Mesendoderm (in vitro differentiated cells): ENCODE measurements around the gene PRDM1.
A peak's percentile ranks its signal among the peaks of the same experiment; 100 is the strongest.

ENCODE experiments used
- DNase-seq: peaks from one replicate; pipeline ENCODE4 v3.0.0; 2013
- H2AK5ac ChIP-seq: 2 replicates; pipeline ENCODE4 v1.6.1; 2013; ENCODE audit warnings: low read length, inconsistent platforms
- H2BK120ac ChIP-seq: 2 replicates; pipeline ENCODE4 v1.6.1; 2013; ENCODE audit warnings: low read depth, mild to moderate bottlenecking, low read length, moderate library complexity, mixed read lengths
- H2BK15ac ChIP-seq: replicated peaks from 2 replicates; pipeline ENCODE4 v1.6.1; 2013; ENCODE audit warnings: low read depth, mild to moderate bottlenecking, moderate library complexity
- H2BK5ac ChIP-seq: 2 replicates; pipeline ENCODE4 v1.6.1; 2013; ENCODE audit warnings: low read length, inconsistent platforms
- H3K18ac ChIP-seq: 2 replicates; pipeline ENCODE4 v1.6.1; 2013; ENCODE audit warnings: mild to moderate bottlenecking, low read length, mixed read lengths
- H3K23ac ChIP-seq: one replicate; pipeline ENCODE4 v1.6.1; 2013; ENCODE audit warnings: low read length
- H3K27ac ChIP-seq: 2 replicates; pipeline ENCODE4 v1.5.1; 2013; ENCODE audit warnings: low read depth, mild to moderate bottlenecking, inconsistent platforms, low read length, moderate library complexity
- H3K27me3 ChIP-seq: 2 replicates; pipeline ENCODE4 v1.6.1; 2013; ENCODE audit warnings: low read length, control low read depth, mild to moderate bottlenecking, inconsistent platforms; ENCODE audit not compliant: insufficient read depth, poor library complexity
- H3K36me3 ChIP-seq: 2 replicates; pipeline ENCODE4 v1.6.1; 2013; ENCODE audit warnings: low read length, inconsistent platforms; ENCODE audit not compliant: control insufficient read depth, insufficient read depth
- H3K4ac ChIP-seq: one replicate; pipeline ENCODE4 v1.6.1; 2013; ENCODE audit warnings: low read depth, mild to moderate bottlenecking, low read length, moderate library complexity
- H3K4me1 ChIP-seq: 2 replicates; pipeline ENCODE4 v1.6.1; 2013; ENCODE audit warnings: low read depth, low read length, inconsistent platforms; ENCODE audit not compliant: control insufficient read depth
- H3K4me2 ChIP-seq: 2 replicates; pipeline ENCODE4 v1.6.1; 2013; ENCODE audit warnings: low read length
- H3K4me3 ChIP-seq: 2 replicates; pipeline ENCODE4 v1.5.1; 2013; ENCODE audit warnings: mild to moderate bottlenecking, low read length
- H3K56ac ChIP-seq: one replicate; pipeline ENCODE4 v1.6.1; 2013; ENCODE audit warnings: low read length
- H3K79me1 ChIP-seq: 2 replicates; pipeline ENCODE4 v1.6.1; 2013; ENCODE audit warnings: low read length, inconsistent platforms
- H3K79me2 ChIP-seq: 2 replicates; pipeline ENCODE4 v1.6.1; 2013; ENCODE audit warnings: mild to moderate bottlenecking, low read length; ENCODE audit not compliant: control insufficient read depth, insufficient read depth
- H3K9ac ChIP-seq: 2 replicates; pipeline ENCODE4 v1.6.1; 2013; ENCODE audit warnings: low read length, inconsistent platforms
- H4K5ac ChIP-seq: one replicate; pipeline ENCODE4 v1.6.1; 2013; ENCODE audit warnings: low read length
- H4K8ac ChIP-seq: one replicate; pipeline ENCODE4 v1.6.1; 2013; ENCODE audit warnings: low read depth, mild to moderate bottlenecking, control low read depth, low read length, moderate library complexity
- WGBS: extraction: QIAGEN DNeasy Blood & Tissue Kit; methylation state at CpG from one replicate; pipeline ENCODE4 v1.1.7; 2013; ENCODE audit warnings: low lambda C conversion rate, missing lambda C conversion rate; ENCODE audit not compliant: insufficient coverage; ENCODE audit errors: extremely low coverage; 5-methylcytosine and 5-hydroxymethylcytosine counted together

The PRDM1 gene

GRCh38 chr6:106098383-106099234 lies 12.5 kb downstream of the PRDM1 start:
- Histone ChIP-seq H3K9ac (peak overlapping the region; percentile 47), H3K56ac (peak overlapping the region; percentile 75), H3K79me2 (no peaks in the 10 kb centered on the region), H3K27me3 (no peaks in the 10 kb centered on the region), H4K5ac (no peak overlapping the region), H2BK5ac (no peak overlapping the region), H4K8ac (no peak overlapping the region), H2BK15ac (no peak overlapping the region), H3K27ac (no peak overlapping the region), H3K18ac (peak overlapping the region; percentile 88), H3K4me1 (peaks cover 18% of the 10 kb centered on the region), H3K79me1 (no peaks in the 10 kb centered on the region), H3K4me3 (no peak overlapping the region), H3K4ac (no peak overlapping the region), H2AK5ac (no peak overlapping the region), H2BK120ac (peak overlapping the region; percentile 90), H3K23ac (no peak overlapping the region), H3K36me3 (no peaks in the 10 kb centered on the region), H3K4me2 (peak overlapping the region; percentile 2)
- whole genome bisulfite sequencing: no CpG with 5 or more reads among the region's 19 CpGs
- DNase-seq: peak; percentile 46

GRCh38 chr6:106099235-106099537 lies 13.1 kb downstream of the PRDM1 start:
- H2BK5ac ChIP-seq: no peak overlapping the region
- H3K18ac ChIP-seq: peak overlapping the region; percentile 52
- no peaks in the 10 kb centered on the region for H3K27me3 ChIP-seq
- H3K9ac ChIP-seq: no peak overlapping the region
- H2BK120ac ChIP-seq: peak overlapping the region; percentile 90
- H3K79me1 ChIP-seq: no peaks in the 10 kb centered on the region
- H3K27ac ChIP-seq: no peak overlapping the region
- H3K79me2 ChIP-seq: no peaks in the 10 kb centered on the region
- H4K8ac ChIP-seq: no peak overlapping the region
- no peak for DNase-seq
- no peak overlapping the region for H3K23ac ChIP-seq
- H3K56ac ChIP-seq: peak overlapping the region; percentile 63
- no CpG with 5 or more reads among the region's 7 CpGs for WGBS
- no peaks in the 10 kb centered on the region for H3K36me3 ChIP-seq
- H2BK15ac ChIP-seq: no peak overlapping the region
- H2AK5ac ChIP-seq: no peak overlapping the region
- H4K5ac ChIP-seq: no peak overlapping the region
- no peak overlapping the region for H3K4ac ChIP-seq
- H3K4me3 ChIP-seq: no peak overlapping the region
- H3K4me1 ChIP-seq: peaks cover 18% of the 10 kb centered on the region
- no peak overlapping the region for H3K4me2 ChIP-seq

GRCh38 chr6:106100755-106101154 lies 14.6 kb downstream of the PRDM1 start:
- H3K79me1 ChIP-seq: no peaks in the 10 kb centered on the region
- no peak overlapping the region for H4K8ac ChIP-seq
- no peak overlapping the region for H3K4me2 ChIP-seq
- WGBS: no CpG with 5 or more reads among the region's 9 CpGs
- no peak for DNase-seq
- peaks cover 18% of the 10 kb centered on the region for H3K4me1 ChIP-seq
- no peaks in the 10 kb centered on the region for H3K79me2 ChIP-seq
- no peak overlapping the region for H2BK5ac ChIP-seq
- no peak overlapping the region for H3K27ac ChIP-seq
- H3K27me3 ChIP-seq: no peaks in the 10 kb centered on the region
- H3K18ac ChIP-seq: peak overlapping the region; percentile 68
- no peak overlapping the region for H3K4ac ChIP-seq
- H4K5ac ChIP-seq: no peak overlapping the region
- H3K56ac ChIP-seq: no peak overlapping the region
- H3K9ac ChIP-seq: no peak overlapping the region
- H2BK15ac ChIP-seq: no peak overlapping the region
- H2AK5ac ChIP-seq: peak overlapping the region; percentile 28
- H3K23ac ChIP-seq: no peak overlapping the region
- no peak overlapping the region for H3K4me3 ChIP-seq
- no peak overlapping the region for H2BK120ac ChIP-seq
- no peaks in the 10 kb centered on the region for H3K36me3 ChIP-seq

- Histone ChIP-seq H4K5ac (no peak overlapping the region), H3K4me2 (no peak overlapping the region), H3K9ac (no peak overlapping the region), H3K79me1 (no peaks in the 10 kb centered on the region), H3K36me3 (no peaks in the 10 kb centered on the region), H3K27ac (no peak overlapping the region), H3K23ac (no peak overlapping the region), H3K4me3 (no peak overlapping the region), H3K56ac (peak overlapping the region; percentile 10), H3K4me1 (peaks cover 18% of the 10 kb centered on the region), H3K18ac (peak overlapping the region; percentile 7), H3K4ac (no peak overlapping the region), H4K8ac (no peak overlapping the region), H2AK5ac (no peak overlapping the region), H2BK15ac (no peak overlapping the region), H2BK120ac (no peak overlapping the region), H3K27me3 (no peaks in the 10 kb centered on the region), H3K79me2 (no peaks in the 10 kb centered on the region), H2BK5ac (no peak overlapping the region)
- no CpG with 5 or more reads among the region's 3 CpGs for WGBS
- no peak for DNase-seq
Measured at GRCh38 chr6:106101466-106101865, 15.3 kb downstream of the PRDM1 start.

GRCh38 chr6:106102034-106102433 lies 15.9 kb downstream of the PRDM1 start:
- H3K18ac ChIP-seq: no peak overlapping the region
- H3K56ac ChIP-seq: no peak overlapping the region
- H3K79me2 ChIP-seq: no peaks in the 10 kb centered on the region
- H3K4me1 ChIP-seq: peaks cover 18% of the 10 kb centered on the region
- H3K23ac ChIP-seq: no peak overlapping the region
- H3K4me3 ChIP-seq: no peak overlapping the region
- no peak overlapping the region for H3K27ac ChIP-seq
- no peak overlapping the region for H2AK5ac ChIP-seq
- no peak overlapping the region for H2BK15ac ChIP-seq
- H3K27me3 ChIP-seq: no peaks in the 10 kb centered on the region
- DNase-seq: no peak
- no peak overlapping the region for H3K4ac ChIP-seq
- H2BK120ac ChIP-seq: no peak overlapping the region
- H3K9ac ChIP-seq: no peak overlapping the region
- H3K36me3 ChIP-seq: peaks cover 3% of the 10 kb centered on the region
- no peak overlapping the region for H2BK5ac ChIP-seq
- H4K8ac ChIP-seq: no peak overlapping the region
- H4K5ac ChIP-seq: no peak overlapping the region
- no peaks in the 10 kb centered on the region for H3K79me1 ChIP-seq
- WGBS: no CpG with 5 or more reads among the region's 5 CpGs
- H3K4me2 ChIP-seq: no peak overlapping the region
